T1000 (cell line): ENCODE data around the gene TIGD4.
A peak's percentile ranks its signal among the peaks of the same experiment; 100 is the strongest.

ENCODE experiments used
- DNase-seq: peaks from one replicate; lab custom pipeline; 2025; ENCODE audit warnings: mixed read lengths; lab: John Stamatoyannopoulos, UW

TIGD4 gene

GRCh38 chr4:152779513-152780266, at the start of gene TIGD4, which contains the start of gene ARFIP1:
Gene TIGD4, minus strand, starts transcription at chr4:152779730. Its CDS starts 8,726 bp downstream, at chr4:152771004.
Gene ARFIP1, plus strand, starts transcription at chr4:152779954. Its CDS starts 49,680 bp downstream, at chr4:152829634.
- peak; percentile 94 for DNase-seq

DNA sequence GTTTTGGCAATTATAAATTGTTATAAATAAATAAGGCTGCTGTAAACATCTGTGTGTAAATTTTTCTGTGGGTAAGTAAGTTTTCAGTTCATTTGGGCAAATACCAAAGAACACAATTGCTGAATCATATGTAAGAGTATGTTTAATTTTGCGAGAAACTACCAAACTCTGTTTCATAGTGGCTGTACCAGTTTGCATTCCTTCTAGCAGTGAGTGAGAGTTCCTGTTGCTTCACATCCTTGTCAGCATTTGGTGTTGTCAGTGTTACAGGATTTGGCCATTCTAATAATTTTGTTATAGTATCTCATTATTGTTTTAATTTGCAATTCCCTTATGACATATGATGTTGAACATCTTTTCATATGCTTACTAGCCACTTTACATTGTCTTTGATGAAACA, 48.6 kb upstream of the TIGD4 start:
- DNase-seq = no peak

DNA sequence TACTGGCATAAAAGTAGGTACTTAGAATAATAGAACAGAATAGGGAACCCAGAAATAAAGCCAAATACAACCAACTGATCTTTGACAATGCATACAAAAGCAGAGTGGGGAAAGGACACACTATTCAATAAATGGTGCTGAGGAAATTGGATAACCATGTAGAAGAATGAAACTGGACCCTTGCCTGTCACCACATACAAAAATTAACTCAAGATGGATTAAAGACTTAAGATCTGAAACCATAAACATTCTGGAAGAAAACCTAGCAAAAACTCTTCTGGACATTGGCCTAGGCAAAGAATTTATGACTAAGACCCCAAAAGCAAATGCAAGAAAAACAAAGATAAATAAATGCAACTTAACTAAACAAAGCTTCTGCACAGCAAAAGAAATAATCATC, 45.8 kb upstream of the TIGD4 start:
- DNase-seq = no peak

- DNase-seq = no peak
Observed at GRCh38 chr4:152824561-152824960, 45.0 kb upstream of the TIGD4 start.

DNA sequence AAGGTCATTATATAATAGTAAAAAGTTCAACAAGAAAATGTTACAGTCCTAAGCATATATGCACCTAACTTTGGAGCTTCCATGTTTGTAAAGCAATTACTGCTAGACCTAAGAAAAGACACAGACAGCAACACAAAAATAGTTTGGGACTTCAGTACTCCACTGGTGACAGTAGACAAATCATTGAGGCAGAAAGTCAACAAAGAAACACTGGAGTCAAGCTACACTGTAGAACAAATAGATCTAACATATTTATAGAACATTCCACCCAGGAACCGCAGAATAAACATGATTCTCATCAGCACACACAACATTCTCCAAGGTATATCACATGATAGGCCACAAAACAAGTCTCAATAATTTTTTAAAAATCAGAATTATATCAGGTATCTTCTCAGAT, 42.8 kb upstream of the TIGD4 start:
- no peak for DNase-seq

GRCh38 chr4:152820073-152820472, 40.5 kb upstream of the TIGD4 start:
- DNase-seq = no peak

DNA sequence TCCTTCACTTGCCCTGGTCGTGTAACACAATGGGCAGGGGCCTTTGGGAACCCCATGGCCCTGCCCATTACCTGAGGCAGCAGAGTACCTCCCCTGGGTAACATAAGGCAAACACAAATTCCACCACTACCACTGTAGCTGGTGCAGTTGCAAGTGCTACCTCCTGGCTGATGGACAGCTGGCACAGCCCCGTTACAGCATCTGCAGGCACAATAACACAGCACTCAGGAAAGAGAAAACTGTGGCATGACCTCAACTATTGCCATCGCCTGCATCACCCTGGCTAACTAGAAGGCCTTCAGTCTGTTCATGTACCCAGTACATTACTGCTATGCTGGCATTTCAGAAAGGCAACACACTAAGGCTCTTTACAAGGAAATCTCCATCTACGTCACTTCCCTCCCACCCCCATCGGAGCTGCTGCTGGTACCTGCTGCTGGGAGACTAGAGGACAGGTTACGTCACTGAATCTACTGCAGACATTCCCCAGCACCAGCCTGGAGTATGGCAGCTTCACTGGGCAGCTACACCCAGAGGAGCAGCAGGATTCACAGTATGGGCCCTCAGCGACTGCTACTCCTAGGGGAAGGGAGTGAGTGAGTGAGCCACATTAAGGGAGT, 39.6 kb upstream of the TIGD4 start:
- no peak for DNase-seq

- DNase-seq = no peak
Observed at GRCh38 chr4:152817331-152817730, 37.8 kb upstream of the TIGD4 start.

DNA sequence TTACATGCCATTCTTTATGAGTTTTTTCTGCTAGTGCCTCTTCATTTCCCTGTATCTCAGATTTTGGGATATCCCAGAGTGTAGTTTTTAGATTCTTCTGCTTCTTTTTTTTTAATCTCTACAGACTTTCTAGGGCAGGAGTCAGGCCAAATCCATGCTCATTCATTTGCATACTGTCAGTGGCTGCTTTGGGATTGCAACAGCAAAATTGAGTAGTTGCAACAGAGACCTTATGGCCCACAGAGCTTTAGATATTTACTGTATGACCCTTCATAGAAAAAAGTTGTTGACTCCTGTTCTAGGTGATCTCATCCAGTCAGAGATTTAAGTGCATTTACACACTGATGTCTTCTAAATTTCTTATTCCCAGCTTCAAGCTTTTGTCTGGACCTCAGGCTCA, 35.5 kb upstream of the TIGD4 start:
- DNase-seq = no peak

DNA sequence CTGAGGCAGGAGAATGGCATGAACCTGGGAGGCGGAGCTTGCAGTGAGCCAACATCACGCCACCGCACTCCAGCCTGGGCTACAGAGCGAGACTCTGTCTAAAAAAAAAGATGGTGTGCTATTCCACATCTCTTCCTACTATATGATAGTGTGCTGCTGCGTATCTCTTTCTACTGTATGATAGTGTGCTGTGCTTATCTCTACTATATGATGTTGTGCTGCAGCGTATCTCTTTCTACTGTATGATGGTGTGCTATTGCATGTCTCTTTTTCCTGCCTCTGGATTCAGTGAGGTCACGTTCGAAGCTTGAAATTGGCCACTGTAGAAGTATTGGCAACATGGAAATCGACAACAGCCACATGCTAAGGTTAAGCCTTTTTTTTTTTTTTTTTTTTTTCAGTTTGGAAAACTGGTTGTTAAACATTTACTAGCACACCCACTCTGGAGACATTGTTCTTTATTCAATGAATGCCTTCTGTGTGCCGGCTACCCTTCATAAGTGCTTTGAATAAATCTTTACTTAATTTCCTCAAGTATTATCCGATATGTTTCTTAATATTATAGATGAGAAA, 31.3 kb upstream of the TIGD4 start:
- DNase-seq = no peak

- no peak for DNase-seq
Observed at GRCh38 chr4:152808670-152809069, 29.1 kb upstream of the TIGD4 start.

DNA sequence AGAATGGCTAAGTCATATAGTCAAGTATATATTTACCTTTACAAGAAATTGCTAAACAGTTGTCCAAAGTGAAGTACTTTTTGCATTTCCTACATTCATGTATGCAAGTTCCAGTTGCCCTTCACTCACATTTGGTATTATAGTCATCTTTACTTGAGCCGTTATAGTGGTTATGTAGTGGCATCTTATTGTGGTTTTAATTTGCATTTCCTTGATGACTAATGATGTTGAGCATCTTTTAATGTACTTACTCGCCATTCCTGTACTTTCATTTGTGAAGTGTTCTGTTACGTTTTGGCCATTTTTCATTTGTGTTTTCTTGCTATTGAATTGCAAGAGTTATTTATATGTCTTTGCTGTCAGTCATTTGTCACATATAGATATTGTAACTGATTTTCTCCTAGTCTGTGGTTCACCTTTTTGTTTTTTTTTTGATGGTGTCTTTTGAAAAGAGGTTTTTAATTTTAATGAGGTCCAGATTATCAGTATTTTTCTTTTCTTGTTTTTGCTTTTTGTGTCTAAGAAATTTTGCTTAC, 27.8 kb upstream of the TIGD4 start:
- no peak for DNase-seq

DNA sequence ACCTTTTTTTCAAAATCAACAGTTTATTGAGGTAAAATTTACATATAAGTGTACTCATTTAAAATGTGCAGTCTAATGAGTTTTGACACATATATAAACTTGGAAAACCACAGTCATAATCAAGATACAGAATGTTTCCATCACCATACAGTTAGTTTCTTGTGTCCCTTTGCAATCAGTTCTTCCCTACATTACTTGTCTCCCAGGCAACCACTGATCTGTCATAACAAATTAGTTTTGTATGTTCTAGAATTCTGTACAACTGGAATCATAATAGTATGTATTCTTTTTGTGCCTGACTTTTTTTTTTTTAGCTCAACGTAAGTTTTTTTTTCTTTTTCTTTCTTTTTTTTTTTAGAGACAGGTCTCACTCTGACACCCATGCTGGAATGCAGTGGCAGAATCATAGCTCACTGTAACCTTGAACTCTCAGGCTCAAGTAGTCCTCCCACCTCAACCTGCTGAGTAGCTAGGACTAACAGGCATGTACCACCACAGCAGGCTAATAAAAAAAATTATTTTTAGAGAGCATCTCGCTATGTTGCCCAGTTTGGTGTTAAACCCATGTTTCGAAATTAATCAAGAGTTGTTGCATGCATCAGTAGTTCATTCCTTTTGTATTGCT, 27.1 kb upstream of the TIGD4 start:
- no peak for DNase-seq

DNA sequence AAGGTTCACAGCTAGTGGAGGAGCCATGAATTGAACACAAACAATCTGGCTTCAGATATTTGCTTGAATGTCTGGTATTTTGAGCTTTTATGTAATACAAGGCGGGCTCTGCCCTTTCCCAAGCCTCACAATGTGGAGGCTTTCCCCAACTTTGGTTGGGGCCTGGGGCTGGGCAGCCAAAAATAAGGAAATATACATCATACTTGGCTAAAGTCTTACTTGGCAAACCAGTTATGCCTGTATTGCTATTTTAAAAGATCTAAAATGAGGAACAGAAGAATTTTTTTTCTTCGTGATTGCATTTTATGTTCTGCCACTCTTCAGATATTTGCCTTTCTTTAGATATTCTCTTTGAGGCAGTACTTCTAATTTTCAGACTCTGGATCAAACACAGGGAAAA, 26.3 kb upstream of the TIGD4 start:
- no peak for DNase-seq

- DNase-seq = no peak
Observed at GRCh38 chr4:152805071-152805650, 25.6 kb upstream of the TIGD4 start.

DNA sequence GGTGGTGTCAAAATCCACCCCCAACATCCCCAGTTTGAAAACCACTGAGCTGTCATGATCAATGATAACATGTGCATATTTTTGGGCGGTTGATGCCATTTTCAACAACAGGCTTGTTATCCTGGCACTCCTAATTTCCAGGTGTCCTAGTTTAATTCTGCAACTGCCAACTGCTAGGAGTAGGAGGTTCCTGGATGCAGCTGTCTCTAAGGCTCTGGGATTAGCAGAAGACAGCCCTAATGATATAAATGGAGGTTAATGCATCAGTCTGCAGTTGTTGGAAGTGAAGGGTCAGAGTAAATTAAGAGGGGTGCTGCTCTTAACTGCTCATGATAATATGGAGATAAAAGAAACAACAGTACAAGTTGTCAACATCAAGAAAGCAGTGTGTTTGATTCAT, 24.0 kb upstream of the TIGD4 start:
- DNase-seq = no peak

- DNase-seq = no peak
Observed at GRCh38 chr4:152795891-152796290, 16.4 kb upstream of the TIGD4 start.

- no peak for DNase-seq
Observed at GRCh38 chr4:152786627-152787026, 7.1 kb upstream of the TIGD4 start.

GRCh38 chr4:152785639-152786615, 6.4 kb upstream of the TIGD4 start:
- no peak for DNase-seq

DNA sequence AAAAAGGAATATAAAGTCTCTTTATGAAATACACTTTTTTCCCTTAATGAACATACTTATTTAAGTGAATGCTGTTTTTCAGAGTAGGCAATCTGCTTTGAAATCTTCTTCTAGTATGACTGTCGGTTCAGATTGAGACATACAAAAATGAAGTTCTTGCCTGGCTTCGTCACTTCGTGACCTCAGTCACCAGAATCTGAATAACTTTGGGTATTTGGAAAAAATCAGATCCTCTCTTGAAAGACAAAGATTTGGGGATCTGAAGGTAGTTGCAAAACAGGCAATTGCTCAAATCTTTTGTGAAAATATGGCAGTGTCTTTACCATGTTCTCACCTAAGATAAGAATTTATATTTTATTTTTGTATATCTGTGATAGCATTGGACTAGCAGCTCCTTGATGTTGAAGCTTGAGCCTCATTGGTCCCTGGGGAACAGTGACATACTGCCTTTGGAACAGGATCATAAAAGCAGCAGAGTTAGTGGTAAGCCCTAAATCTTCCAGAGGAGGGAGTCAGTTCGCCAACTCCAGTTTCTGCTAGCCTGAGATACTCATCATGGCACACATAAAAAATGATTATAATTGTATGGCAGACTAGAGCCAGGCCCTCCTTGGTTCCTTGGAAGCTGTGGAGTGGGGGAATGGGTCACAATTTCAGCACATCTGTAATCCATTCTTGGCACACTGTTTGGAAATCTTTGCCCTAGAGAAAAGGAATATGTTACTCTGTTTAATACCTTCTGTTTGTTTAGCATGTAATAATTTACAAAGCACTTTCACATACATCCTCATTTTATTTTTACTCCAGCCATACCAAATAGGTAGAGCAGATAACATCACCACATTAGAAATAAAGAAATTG, 5.2 kb upstream of the TIGD4 start:
- no peak for DNase-seq
